Measurements from ENCODE around the gene PREP. TPM values are rescaled to one million over a fixed set of nuclear protein-coding genes. Genes with fewer than 3 reads are reported as not detected.
A peak's percentile ranks its signal among the peaks of the same experiment; 100 is the strongest.

The PREP gene
- total RNA-seq, 1 experiment from 2014 or later: 69.9 TPM

- H3K27ac Mint-ChIP-seq (ENCODE audit: unreplicated experiment): no peak overlapping the region
- no TSS peak for BruUV-seq (replicated peaks)
- CTCF ChIA-PET: no interaction called here
- no peak overlapping the region for H3K4me3 ChIP-seq (ENCODE audit: low read depth, low read length)
- H3K9me3 ChIP-seq: no peaks in the 10 kb centered on the region
- no peaks in the 10 kb centered on the region for H3K27me3 Mint-ChIP-seq (ENCODE audit: insufficient read depth, unreplicated experiment)
- peaks cover 2% of the 10 kb centered on the region; the same call in 1 of the 2 replicates for H3K36me3 ChIP-seq (ENCODE audit: control insufficient read depth, insufficient read depth, low read length)
- no peaks in the 10 kb centered on the region for H3K27me3 ChIP-seq (replicated peaks; ENCODE audit: control insufficient read depth, insufficient read depth, low read length)
- intact Hi-C loops (cut with micrococcal nuclease; ENCODE audit: unreplicated experiment): no loop called here
- peaks cover 1% of the 10 kb centered on the region; the same call in 1 of the 2 replicates for H3K4me1 ChIP-seq
- H3K4me3 Mint-ChIP-seq (ENCODE audit: unreplicated experiment): no peak overlapping the region
- POLR2A ChIA-PET: no interaction called here
- no peaks in the 10 kb centered on the region for H3K9me3 Mint-ChIP-seq (ENCODE audit: unreplicated experiment)
- no peak for DNase-seq
- peaks cover 53% of the 10 kb centered on the region for H3K36me3 Mint-ChIP-seq (ENCODE audit: insufficient read depth, unreplicated experiment)
- peaks cover 4% of the 10 kb centered on the region for H3K4me1 Mint-ChIP-seq (ENCODE audit: low read depth, unreplicated experiment)
- no peak for TF ChIP-seq CTCF (IDR thresholded peaks at IDR 0.05; ENCODE audit: insufficient read depth in 1 of 2, low read depth in 1 of 2, low read length in 1 of 2, severe bottlenecking in 1 of 2, unreplicated experiment in 1 of 2)
Measured at GRCh38 chr6:105278813-105279212, 124.1 kb downstream of the PREP start.

DNA sequence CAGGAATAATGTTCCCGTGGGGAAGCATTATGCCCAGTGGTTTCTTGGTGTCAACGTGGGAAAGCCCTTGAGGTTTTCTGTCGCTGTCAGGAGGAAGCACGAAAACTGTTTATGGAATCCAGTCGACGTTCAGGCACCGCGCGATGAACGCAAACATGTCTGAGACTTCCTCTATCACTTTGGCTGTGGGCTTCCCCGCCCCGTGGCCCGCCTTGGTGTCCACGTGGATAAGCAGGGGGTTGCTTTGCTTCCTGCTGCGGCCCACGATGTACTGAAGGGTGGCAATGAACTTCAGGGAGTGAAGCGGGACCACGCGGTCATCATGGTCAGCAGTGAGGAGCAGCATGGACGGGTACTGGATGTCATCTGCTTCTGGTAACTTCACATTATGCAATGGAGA is 124.8 kb downstream of the PREP start:
- no peak for TF ChIP-seq CTCF (IDR thresholded peaks at IDR 0.05; ENCODE audit: insufficient read depth in 1 of 2, low read depth in 1 of 2, low read length in 1 of 2, severe bottlenecking in 1 of 2, unreplicated experiment in 1 of 2)
- Histone ChIP-seq H3K4me1 (peaks cover 9% of the 10 kb centered on the region), H3K4me3 (ENCODE audit: low read depth, low read length) (no peak overlapping the region), H3K36me3 (ENCODE audit: control insufficient read depth, insufficient read depth, low read length) (peaks cover 2% of the 10 kb centered on the region; the same call in 1 of the 2 replicates), H3K9me3 (no peaks in the 10 kb centered on the region), H3K27me3 (replicated peaks; ENCODE audit: control insufficient read depth, insufficient read depth, low read length) (no peaks in the 10 kb centered on the region)
- TSS peak; percentile 47 for BruUV-seq (replicated peaks)
- CTCF ChIA-PET: no interaction called here
- Mint-ChIP-seq H3K4me1 (ENCODE audit: low read depth, unreplicated experiment) (peaks cover 12% of the 10 kb centered on the region), H3K36me3 (ENCODE audit: insufficient read depth, unreplicated experiment) (peaks cover 51% of the 10 kb centered on the region), H3K27me3 (ENCODE audit: insufficient read depth, unreplicated experiment) (no peaks in the 10 kb centered on the region), H3K27ac (ENCODE audit: unreplicated experiment) (no peak overlapping the region), H3K9me3 (ENCODE audit: unreplicated experiment) (no peaks in the 10 kb centered on the region), H3K4me3 (ENCODE audit: unreplicated experiment) (no peak overlapping the region)
- POLR2A ChIA-PET: no interaction called here
- intact Hi-C loops (cut with micrococcal nuclease; ENCODE audit: unreplicated experiment): no loop called here
- no peak for DNase-seq

- H3K9me3 ChIP-seq: no peaks in the 10 kb centered on the region
- H3K27ac Mint-ChIP-seq (ENCODE audit: unreplicated experiment): no peak overlapping the region
- BruUV-seq (replicated peaks): no TSS peak
- no peaks in the 10 kb centered on the region for H3K27me3 ChIP-seq (replicated peaks; ENCODE audit: control insufficient read depth, insufficient read depth, low read length)
- no peak overlapping the region for H3K4me3 Mint-ChIP-seq (ENCODE audit: unreplicated experiment)
- no peak for TF ChIP-seq CTCF (IDR thresholded peaks at IDR 0.05; ENCODE audit: insufficient read depth in 1 of 2, low read depth in 1 of 2, low read length in 1 of 2, severe bottlenecking in 1 of 2, unreplicated experiment in 1 of 2)
- H3K36me3 ChIP-seq (ENCODE audit: control insufficient read depth, insufficient read depth, low read length): peaks cover 2% of the 10 kb centered on the region; the same call in 1 of the 2 replicates
- peaks cover 43% of the 10 kb centered on the region for H3K36me3 Mint-ChIP-seq (ENCODE audit: insufficient read depth, unreplicated experiment)
- H3K9me3 Mint-ChIP-seq (ENCODE audit: unreplicated experiment): no peaks in the 10 kb centered on the region
- peaks cover 15% of the 10 kb centered on the region for H3K4me1 ChIP-seq
- H3K4me1 Mint-ChIP-seq (ENCODE audit: low read depth, unreplicated experiment): peaks cover 16% of the 10 kb centered on the region
- H3K4me3 ChIP-seq (ENCODE audit: low read depth, low read length): no peak overlapping the region
- POLR2A ChIA-PET: no interaction called here
- no peaks in the 10 kb centered on the region for H3K27me3 Mint-ChIP-seq (ENCODE audit: insufficient read depth, unreplicated experiment)
- intact Hi-C loops (cut with micrococcal nuclease; ENCODE audit: unreplicated experiment): no loop called here
- CTCF ChIA-PET: no interaction called here
- no peak for DNase-seq
Measured at GRCh38 chr6:105276374-105276773, 126.5 kb downstream of the PREP start.
